PC-3 (cell line): ENCODE measurements around the gene WDFY4. TPM values are rescaled to one million over a fixed set of nuclear protein-coding genes. Genes with fewer than 3 reads are reported as not detected.

Experiments used
- ATAC-seq: fragments of 200-7000 bp; cut with Tn5 transposase; 2 replicates; pipeline ENCODE4 v1.9.1; 2020; ENCODE audit warnings: mild to moderate bottlenecking, moderate library complexity
- BruUV-seq: library from RNA; stranded (reverse); fragments of 400-500 nt; replicated peaks from 2 replicates; lab custom pipeline; 2021; lab: Mats Ljungman, UMichigan
- CTCF ChIA-PET: fragments of 300-600 bp; sonication (Branson Sonifier 250); formaldehyde crosslinking; loops from one replicate; lab custom pipeline; 2022; ENCODE audit warnings: antibody characterized with exemption; lab: Charles Lee
- POLR2A ChIA-PET: fragments of 300-600 bp; sonication (Branson Sonifier 250); formaldehyde crosslinking; loops from one replicate; lab custom pipeline; 2022; ENCODE audit warnings: antibody characterized with exemption; ENCODE audit not compliant: unreplicated experiment; lab: Charles Lee
- DNase-seq: peaks from one replicate; pipeline ENCODE4 v3.0.0-alpha.2; 2015
- H2AFZ ChIP-seq: fragments of 300-600 bp; sonication (generic); 2 replicates; pipeline ENCODE4 v1.6.0; 2016; ENCODE audit warnings: antibody characterized with exemption, low read length
- H3F3A ChIP-seq: fragments of 300-600 bp; sonication (generic); one replicate; pipeline ENCODE4 v1.6.0; 2017; ENCODE audit warnings: antibody characterized with exemption, low read length, control low read depth, mild to moderate bottlenecking; ENCODE audit not compliant: unreplicated experiment
- H3K27ac ChIP-seq: fragments of 300-600 bp; sonication (generic); 2 replicates; pipeline ENCODE4 v1.5.1; 2016; ENCODE audit warnings: mild to moderate bottlenecking, low read length
- H3K27me3 ChIP-seq: fragments of 300-600 bp; sonication (generic); 2 replicates; pipeline ENCODE4 v1.6.1; 2016; ENCODE audit warnings: low read length, mixed read lengths
- H3K36me3 ChIP-seq: fragments of 300-600 bp; sonication (generic); 2 replicates; pipeline ENCODE4 v1.6.1; 2016; ENCODE audit warnings: low read depth, mixed run types, low read length, mixed read lengths
- H3K4me1 ChIP-seq: fragments of 300-600 bp; sonication (generic); 2 replicates; pipeline ENCODE4 v1.5.1; 2016; ENCODE audit warnings: low read length; ENCODE audit not compliant: insufficient read depth
- H3K4me2 ChIP-seq: fragments of 300-600 bp; sonication (generic); 2 replicates; pipeline ENCODE4 v1.6.0; 2016; ENCODE audit warnings: low read length
- H3K4me3 ChIP-seq: fragments of 300-600 bp; sonication (generic); 2 replicates; pipeline ENCODE4 v1.5.1; 2016; ENCODE audit warnings: mild to moderate bottlenecking, low read length, mixed read lengths
- H3K79me2 ChIP-seq: fragments of 300-600 bp; sonication (generic); 2 replicates; pipeline ENCODE4 v1.6.1; 2017; ENCODE audit warnings: low read length, mixed read lengths
- H3K9ac ChIP-seq: fragments of 300-600 bp; sonication (generic); 2 replicates; pipeline ENCODE4 v1.6.0; 2016; ENCODE audit warnings: mild to moderate bottlenecking, low read length
- H3K9me2 ChIP-seq: fragments of 300-600 bp; sonication (generic); replicated peaks from 2 replicates; pipeline ENCODE4 v1.6.1; 2016; ENCODE audit warnings: mixed run types, low read length, mixed read lengths
- H3K9me3 ChIP-seq: fragments of 300-600 bp; sonication (generic); 2 replicates; pipeline ENCODE4 v1.6.1; 2016; ENCODE audit warnings: low read length, mixed read lengths
- H4K20me1 ChIP-seq: fragments of 300-600 bp; sonication (generic); 2 replicates; pipeline ENCODE4 v1.6.1; 2016; ENCODE audit warnings: low read length, mixed read lengths
- EZH2 ChIP-seq: fragments of 300-600 bp; sonication (generic); IDR thresholded peaks from one replicate; pipeline ENCODE4 v1.6.1; 2017; ENCODE audit warnings: antibody characterized with exemption, mild to moderate bottlenecking, low read length; ENCODE audit not compliant: unreplicated experiment
- EZH2phosphoT487 ChIP-seq: fragments of 300-600 bp; sonication (generic); IDR thresholded peaks from 2 replicates; pipeline ENCODE4 v1.6.1; 2018; ENCODE audit warnings: mild to moderate bottlenecking, antibody characterized with exemption, low read length, borderline replicate concordance
- intact Hi-C: fragments of 100-400 bp; cut with micrococcal nuclease; formaldehyde crosslinking; loops from 2 replicates; pipeline ENCODE4 v1.9.0; 2023
- total RNA-seq: library from RNA; depleted of rRNA; stranded (reverse); fragments of >200 nt; gene quantifications from 2 replicates; pipeline ENCODE4 v1.2.3, GENCODE V29; 2014
- TF ChIP-seq, protein P1 (sequence below): fragments of 300-600 bp; sonication (generic); conservative IDR thresholded peaks from 2 replicates; pipeline ENCODE4 v1.5.1; 2017; ENCODE audit warnings: antibody characterized with exemption, low read depth, mild to moderate bottlenecking, low read length

WDFY4 gene
- total RNA-seq, 1 experiment from 2014 or later: not detected

DNA sequence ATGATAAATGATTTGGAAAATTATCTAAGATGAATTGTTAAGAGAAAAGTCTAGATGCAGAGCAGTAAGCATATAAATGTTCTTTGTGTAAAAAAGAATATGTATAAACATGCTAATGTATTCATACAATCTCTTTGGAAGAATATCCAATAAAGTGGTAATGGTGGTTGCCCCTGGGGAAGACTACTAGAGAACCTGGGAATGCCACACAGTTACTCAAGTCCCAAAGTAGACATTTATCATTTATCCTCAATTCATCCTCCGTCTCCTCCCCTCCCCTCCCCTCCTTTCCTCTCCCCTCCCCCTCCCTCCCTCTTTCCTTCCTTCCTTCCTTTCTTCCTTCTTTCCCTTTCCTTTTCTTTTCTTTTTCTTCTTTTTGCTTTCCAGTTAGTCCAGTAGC, 203.3 kb downstream of the WDFY4 start:
- no peaks in the 10 kb centered on the region for H3K9me3 ChIP-seq
- H3K79me2 ChIP-seq: no peaks in the 10 kb centered on the region
- TF ChIP-seq, protein P1, sequence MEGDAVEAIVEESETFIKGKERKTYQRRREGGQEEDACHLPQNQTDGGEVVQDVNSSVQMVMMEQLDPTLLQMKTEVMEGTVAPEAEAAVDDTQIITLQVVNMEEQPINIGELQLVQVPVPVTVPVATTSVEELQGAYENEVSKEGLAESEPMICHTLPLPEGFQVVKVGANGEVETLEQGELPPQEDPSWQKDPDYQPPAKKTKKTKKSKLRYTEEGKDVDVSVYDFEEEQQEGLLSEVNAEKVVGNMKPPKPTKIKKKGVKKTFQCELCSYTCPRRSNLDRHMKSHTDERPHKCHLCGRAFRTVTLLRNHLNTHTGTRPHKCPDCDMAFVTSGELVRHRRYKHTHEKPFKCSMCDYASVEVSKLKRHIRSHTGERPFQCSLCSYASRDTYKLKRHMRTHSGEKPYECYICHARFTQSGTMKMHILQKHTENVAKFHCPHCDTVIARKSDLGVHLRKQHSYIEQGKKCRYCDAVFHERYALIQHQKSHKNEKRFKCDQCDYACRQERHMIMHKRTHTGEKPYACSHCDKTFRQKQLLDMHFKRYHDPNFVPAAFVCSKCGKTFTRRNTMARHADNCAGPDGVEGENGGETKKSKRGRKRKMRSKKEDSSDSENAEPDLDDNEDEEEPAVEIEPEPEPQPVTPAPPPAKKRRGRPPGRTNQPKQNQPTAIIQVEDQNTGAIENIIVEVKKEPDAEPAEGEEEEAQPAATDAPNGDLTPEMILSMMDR: no peak
- TF ChIP-seq EZH2phosphoT487 (no peak), EZH2 (no peak)
- H3K4me2 ChIP-seq: no peak overlapping the region
- H3K36me3 ChIP-seq: no peaks in the 10 kb centered on the region
- no peaks in the 10 kb centered on the region for H3K9me2 ChIP-seq
- H3K27me3 ChIP-seq: peaks cover 28% of the 10 kb centered on the region; the same call in 1 of the 2 replicates
- H3F3A ChIP-seq: no peaks in the 10 kb centered on the region
- no peaks in the 10 kb centered on the region for H4K20me1 ChIP-seq
- no TSS peak for BruUV-seq
- ChIA-PET CTCF (no interaction called here), POLR2A (no interaction called here)
- H3K4me1 ChIP-seq: no peaks in the 10 kb centered on the region
- H2AFZ ChIP-seq: no peak overlapping the region
- no peak for ATAC-seq
- no peak overlapping the region for H3K9ac ChIP-seq
- no peak overlapping the region for H3K27ac ChIP-seq
- H3K4me3 ChIP-seq: no peak overlapping the region
- DNase-seq: no peak
- intact Hi-C loops: no loop called here

DNA sequence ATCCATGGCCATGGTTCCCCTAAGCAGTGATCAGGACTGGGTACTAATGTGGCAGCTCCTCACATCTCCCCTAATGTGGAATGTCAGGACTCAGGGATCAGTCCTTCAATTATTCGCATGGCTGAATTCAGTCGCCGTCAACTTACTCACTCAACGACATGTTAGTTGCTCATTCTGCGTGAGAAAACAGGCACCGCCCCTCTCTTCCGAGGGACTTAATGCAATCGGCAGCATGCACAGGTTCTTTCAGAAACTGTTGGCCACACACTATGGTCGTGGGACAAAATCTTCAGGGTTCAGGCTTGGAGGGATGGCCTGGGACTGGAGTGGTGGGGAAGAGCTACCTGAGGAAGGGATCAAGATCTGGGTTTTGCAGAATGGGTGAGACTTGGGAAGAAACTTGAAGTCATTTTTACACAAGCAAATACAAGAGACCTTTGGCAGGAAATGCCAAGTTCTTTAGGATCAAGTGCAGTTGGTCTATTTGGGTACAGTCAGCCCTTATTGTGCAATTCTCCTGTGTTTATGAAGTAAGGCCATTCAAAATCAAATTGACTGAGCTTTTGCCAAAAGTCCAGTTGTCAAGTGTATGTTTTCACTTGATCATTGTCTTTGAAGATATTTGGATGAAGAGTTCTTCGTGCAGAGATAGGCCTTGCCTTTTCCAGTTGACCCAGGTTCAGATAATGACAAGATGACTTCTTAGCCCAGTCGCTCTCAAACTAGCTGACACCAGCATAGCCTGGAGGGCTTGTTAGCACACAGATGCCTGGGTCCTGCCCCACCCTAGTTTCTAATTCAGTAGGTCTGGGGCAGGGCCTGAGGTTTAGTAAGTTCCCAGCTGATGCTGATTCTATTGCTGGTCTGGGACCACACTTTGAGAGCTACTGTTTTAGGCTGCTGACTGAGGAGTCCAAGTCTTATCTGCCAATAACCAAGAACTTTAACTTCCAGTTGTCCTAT, 206.5 kb downstream of the WDFY4 start:
- Histone ChIP-seq H2AFZ (no peak overlapping the region), H4K20me1 (no peaks in the 10 kb centered on the region), H3K79me2 (no peaks in the 10 kb centered on the region), H3K27ac (no peak overlapping the region), H3F3A (no peaks in the 10 kb centered on the region), H3K9ac (no peak overlapping the region), H3K4me2 (no peak overlapping the region), H3K9me3 (no peaks in the 10 kb centered on the region), H3K9me2 (no peaks in the 10 kb centered on the region), H3K27me3 (peaks cover 28% of the 10 kb centered on the region; the same call in 1 of the 2 replicates), H3K4me1 (no peaks in the 10 kb centered on the region), H3K4me3 (no peak overlapping the region), H3K36me3 (no peaks in the 10 kb centered on the region)
- BruUV-seq: no TSS peak
- intact Hi-C loops: no loop called here
- no peak for DNase-seq
- ChIA-PET POLR2A (no interaction called here), CTCF (no interaction called here)
- no peak for ATAC-seq
- TF ChIP-seq EZH2phosphoT487: no peak
- TF ChIP-seq, protein P1: no peak
- TF ChIP-seq EZH2: no peak
